Mammary epithelial cell (primary cell): Measurements from ENCODE around the gene SYT14.
"Not testable (repeated sequence)": the region's sequence is repeated elsewhere in the genome, so short reads cannot be mapped to it uniquely, and the experiment has no call there.

Experiments used
- EZH2 ChIP-seq: IDR thresholded peaks from 2 replicates; pipeline ENCODE4 v1.6.1; 2012; ENCODE audit warnings: low read length, inconsistent platforms, borderline replicate concordance
- TF ChIP-seq, protein P1 (sequence below), 2 donors: IDR thresholded peaks in 1 of 2; conservative IDR thresholded peaks in 1 of 2; 2 replicates each; pipeline ENCODE4 v1.5.1; 2011 to 2012; ENCODE audit warnings: inconsistent platforms in 2 of 2, low read length in 2 of 2, mild to moderate bottlenecking in 2 of 2, control low read depth in 1 of 2, low read depth in 1 of 2; ENCODE audit not compliant: insufficient read depth in 1 of 2; ENCODE audit errors: extremely low read depth in 1 of 2

DNA sequence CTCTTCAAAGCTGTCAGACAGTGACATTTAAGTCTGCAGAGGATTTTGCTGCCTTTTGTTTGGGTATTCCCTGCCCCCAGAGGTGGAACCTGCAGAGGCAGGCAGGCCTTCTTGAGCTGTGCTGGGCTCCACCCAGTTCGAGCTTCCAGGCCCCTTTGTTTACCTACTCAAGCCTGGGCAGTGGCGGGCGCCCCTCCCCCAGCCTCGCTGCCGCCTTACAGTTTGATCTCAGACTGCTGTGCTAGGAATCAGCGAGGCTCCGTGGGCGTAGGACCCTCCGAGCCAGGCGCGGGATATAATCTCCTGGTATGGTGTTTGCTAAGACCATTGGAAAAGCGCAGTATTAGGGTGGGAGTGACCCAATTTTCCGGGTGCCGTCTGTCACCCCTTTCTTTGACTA is 40.7 kb downstream of the SYT14 start:
- TF ChIP-seq, protein P1, sequence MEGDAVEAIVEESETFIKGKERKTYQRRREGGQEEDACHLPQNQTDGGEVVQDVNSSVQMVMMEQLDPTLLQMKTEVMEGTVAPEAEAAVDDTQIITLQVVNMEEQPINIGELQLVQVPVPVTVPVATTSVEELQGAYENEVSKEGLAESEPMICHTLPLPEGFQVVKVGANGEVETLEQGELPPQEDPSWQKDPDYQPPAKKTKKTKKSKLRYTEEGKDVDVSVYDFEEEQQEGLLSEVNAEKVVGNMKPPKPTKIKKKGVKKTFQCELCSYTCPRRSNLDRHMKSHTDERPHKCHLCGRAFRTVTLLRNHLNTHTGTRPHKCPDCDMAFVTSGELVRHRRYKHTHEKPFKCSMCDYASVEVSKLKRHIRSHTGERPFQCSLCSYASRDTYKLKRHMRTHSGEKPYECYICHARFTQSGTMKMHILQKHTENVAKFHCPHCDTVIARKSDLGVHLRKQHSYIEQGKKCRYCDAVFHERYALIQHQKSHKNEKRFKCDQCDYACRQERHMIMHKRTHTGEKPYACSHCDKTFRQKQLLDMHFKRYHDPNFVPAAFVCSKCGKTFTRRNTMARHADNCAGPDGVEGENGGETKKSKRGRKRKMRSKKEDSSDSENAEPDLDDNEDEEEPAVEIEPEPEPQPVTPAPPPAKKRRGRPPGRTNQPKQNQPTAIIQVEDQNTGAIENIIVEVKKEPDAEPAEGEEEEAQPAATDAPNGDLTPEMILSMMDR (conservative IDR thresholded peaks at IDR 0.05 in 1 of 2, IDR thresholded peaks at IDR 0.05 in 1 of 2; ENCODE audit: extremely low read depth in 1 of 2, insufficient read depth in 1 of 2, low read depth in 1 of 2, low read length in 2 of 2), result not testable (repeated sequence)
- TF ChIP-seq EZH2, result not testable (repeated sequence)
